DMS153 treated with DMSO at 0.1 percent for 48 hours (cell line): ENCODE data around the gene SPINT3.
"Not testable (repeated sequence)": the region's sequence is repeated elsewhere in the genome, so short reads cannot be mapped to it uniquely, and the experiment has no call there.

Experiments
- DNase-seq: peaks from one replicate; lab custom pipeline; 2025; ENCODE audit not compliant: unreplicated experiment; lab: John Stamatoyannopoulos, UW

SPINT3 gene

GRCh38 chr20:45503403-45503802 is 12.0 kb downstream of the SPINT3 start:
- no peak for DNase-seq

GRCh38 chr20:45502561-45502960 is 12.9 kb downstream of the SPINT3 start:
- DNase-seq: no peak

GRCh38 chr20:45501600-45501999 is 13.8 kb downstream of the SPINT3 start:
- DNase-seq: no peak

DNA sequence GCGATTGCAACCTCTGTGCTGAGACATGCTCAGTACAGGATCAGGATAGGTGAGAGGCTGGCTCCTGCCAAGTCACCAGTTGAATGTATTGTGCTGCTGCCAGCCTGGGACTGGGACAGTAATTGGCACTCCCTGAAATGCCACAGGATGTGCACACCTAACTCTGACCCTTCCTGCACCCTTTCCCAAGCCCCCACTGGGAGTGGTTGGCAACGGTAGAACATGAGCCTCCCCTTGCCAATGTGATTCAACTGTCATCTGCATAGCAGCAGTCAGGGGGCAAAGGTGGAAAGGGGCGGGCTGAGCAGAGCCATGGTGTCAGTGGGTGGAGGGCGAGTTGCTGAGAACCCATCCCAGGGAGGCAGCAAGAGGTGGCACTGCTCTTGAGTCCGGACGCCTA is 15.4 kb downstream of the SPINT3 start:
- no peak for DNase-seq

GRCh38 chr20:45497971-45498494 is 17.4 kb downstream of the SPINT3 start:
- no peak for DNase-seq

GRCh38 chr20:45496166-45496565 is 19.3 kb downstream of the SPINT3 start:
- no peak for DNase-seq

DNA sequence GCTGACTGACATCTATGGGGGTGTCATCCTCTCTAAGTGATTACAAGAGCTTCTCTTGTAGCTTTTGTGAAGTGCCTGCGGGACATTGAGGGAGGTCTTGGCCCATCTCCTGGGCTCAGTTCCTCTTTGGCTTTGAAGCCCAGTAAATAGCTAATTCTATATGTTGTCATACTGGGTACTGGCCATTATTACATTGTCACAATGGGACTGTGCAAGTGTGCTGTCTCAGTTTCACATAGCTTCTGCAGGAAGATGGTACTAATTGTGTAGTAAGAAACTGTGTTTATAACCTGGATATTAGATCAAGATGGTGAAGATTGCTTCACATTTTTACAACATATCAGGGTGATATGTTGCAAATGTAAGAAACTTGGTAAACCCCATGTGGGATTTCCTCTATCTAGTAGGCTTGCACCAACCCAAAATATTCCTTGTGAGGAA is 19.9 kb downstream of the SPINT3 start:
- DNase-seq: no peak

- DNase-seq: no peak
Observed at GRCh38 chr20:45489083-45489531, 26.3 kb downstream of the SPINT3 start.

DNA sequence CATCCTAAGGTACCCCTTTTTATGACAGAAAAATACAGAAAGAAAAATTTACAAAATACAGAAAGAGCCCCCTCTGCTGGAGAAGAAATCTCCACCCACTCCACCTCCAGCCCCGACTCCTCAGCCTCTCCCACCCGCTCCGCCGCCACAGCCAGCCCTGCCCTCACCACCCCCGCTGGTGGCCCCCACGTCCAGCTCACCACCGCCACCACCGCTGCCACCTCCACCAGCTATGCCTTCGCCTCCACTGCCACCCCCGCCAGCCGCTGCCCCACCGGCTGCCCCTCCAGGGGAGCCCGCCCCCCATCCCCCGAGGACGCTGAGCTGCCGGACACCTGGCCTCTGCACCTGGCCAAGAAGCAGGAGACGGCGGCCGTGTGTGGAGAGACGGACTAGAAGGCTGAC is 28.2 kb downstream of the SPINT3 start:
- DNase-seq: no peak

GRCh38 chr20:45485388-45485787 is 30.0 kb downstream of the SPINT3 start:
- no peak for DNase-seq

GRCh38 chr20:45484676-45485075 is 30.7 kb downstream of the SPINT3 start:
- no peak for DNase-seq

DNA sequence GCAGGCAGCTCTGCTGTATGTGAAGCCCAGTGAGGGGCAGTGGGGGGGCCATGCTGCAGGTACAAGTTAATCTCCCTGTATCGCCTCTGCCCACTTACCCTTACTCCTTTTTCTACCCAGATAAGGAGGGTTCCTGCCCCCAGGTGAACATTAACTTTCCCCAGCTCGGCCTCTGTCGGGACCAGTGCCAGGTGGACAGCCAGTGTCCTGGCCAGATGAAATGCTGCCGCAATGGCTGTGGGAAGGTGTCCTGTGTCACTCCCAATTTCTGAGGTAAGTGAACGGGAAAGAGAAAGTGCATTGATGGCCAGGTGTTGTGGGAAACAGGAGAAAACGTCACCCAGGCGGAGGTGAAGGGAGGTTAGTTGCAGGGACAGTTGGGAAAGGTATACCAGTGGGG is 35.6 kb downstream of the SPINT3 start:
- no peak for DNase-seq

GRCh38 chr20:45477530-45478148 is 37.8 kb downstream of the SPINT3 start:
- DNase-seq: not testable (repeated sequence)

- not testable (repeated sequence) for DNase-seq
Observed at GRCh38 chr20:45472286-45472685, 43.1 kb downstream of the SPINT3 start.

GRCh38 chr20:45470937-45471336 is 44.5 kb downstream of the SPINT3 start:
- peak; percentile 45 for DNase-seq

GRCh38 chr20:45470262-45470931 is 45.0 kb downstream of the SPINT3 start:
- DNase-seq: peak; percentile 56

- DNase-seq: peak; percentile 46
Observed at GRCh38 chr20:45469336-45470261, 45.8 kb downstream of the SPINT3 start, which contains the start of gene WFDC2. Gene WFDC2 (plus strand): TSS chr20:45469753. CDS start chr20:45469782, 29 bp downstream.

- peak; percentile 81 for DNase-seq
Observed at GRCh38 chr20:45467861-45468260, 47.6 kb downstream of the SPINT3 start.

DNA sequence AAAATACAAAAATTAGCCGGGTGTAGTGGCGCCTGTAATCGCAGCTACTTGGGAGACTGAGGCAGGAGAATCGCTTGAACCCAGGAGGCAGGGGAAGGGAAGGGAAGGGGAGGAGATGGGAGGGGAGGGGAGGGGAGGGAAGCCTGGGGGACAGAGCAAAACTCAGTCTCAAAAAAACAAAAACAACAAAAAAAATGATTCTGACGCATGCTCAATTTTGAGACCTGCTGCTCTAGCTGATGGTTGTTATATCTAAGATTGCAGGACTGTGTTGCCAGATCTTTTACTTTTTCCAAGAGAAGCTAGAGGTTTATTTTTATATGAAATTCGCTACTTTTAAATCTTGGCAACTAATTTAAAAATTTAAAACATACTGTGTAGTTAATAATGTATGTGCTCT is 48.2 kb downstream of the SPINT3 start:
- DNase-seq: no peak

GRCh38 chr20:45465491-45466266 is 49.7 kb downstream of the SPINT3 start:
- no peak for DNase-seq
